ENCODE measurements around the gene KRT20.
"Not testable (repeated sequence)": the region's sequence is repeated elsewhere in the genome, so short reads cannot be mapped to it uniquely, and the experiment has no call there.

DNA sequence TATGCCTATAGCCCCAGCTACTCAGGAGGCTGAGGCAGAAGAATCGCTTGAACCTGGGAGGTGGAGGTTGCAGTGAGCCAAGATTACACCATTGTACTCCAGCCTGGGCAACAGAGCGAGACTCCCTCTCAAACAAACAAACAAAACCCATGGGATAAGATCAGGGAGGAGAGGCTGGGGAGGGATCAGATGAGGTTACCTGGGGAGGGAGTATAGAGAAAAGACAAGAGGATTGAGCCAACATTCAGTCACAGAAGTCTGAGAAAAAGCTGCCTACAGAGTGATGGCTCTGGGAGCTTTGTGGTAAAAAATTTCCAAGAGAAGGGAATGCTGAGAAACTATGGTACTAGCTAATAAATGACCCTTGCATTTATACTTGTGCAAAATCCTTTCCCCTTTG, 26.4 kb downstream of the KRT20 start:
- TF ChIP-seq, protein P1, sequence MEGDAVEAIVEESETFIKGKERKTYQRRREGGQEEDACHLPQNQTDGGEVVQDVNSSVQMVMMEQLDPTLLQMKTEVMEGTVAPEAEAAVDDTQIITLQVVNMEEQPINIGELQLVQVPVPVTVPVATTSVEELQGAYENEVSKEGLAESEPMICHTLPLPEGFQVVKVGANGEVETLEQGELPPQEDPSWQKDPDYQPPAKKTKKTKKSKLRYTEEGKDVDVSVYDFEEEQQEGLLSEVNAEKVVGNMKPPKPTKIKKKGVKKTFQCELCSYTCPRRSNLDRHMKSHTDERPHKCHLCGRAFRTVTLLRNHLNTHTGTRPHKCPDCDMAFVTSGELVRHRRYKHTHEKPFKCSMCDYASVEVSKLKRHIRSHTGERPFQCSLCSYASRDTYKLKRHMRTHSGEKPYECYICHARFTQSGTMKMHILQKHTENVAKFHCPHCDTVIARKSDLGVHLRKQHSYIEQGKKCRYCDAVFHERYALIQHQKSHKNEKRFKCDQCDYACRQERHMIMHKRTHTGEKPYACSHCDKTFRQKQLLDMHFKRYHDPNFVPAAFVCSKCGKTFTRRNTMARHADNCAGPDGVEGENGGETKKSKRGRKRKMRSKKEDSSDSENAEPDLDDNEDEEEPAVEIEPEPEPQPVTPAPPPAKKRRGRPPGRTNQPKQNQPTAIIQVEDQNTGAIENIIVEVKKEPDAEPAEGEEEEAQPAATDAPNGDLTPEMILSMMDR (IDR thresholded peaks at IDR 0.05), result not testable (repeated sequence)
- not testable (repeated sequence) for TF ChIP-seq POLR2A (IDR thresholded peaks at IDR 0.05)

All from lower leg skin (tissue), 3 donors.